Thoracic aorta (tissue), 2 donors: ENCODE results near the gene INSR. TPM values are rescaled to one million over a fixed set of nuclear protein-coding genes. Genes with fewer than 3 reads are reported as not detected.

ENCODE experiments used
- ATAC-seq: fragments of 150-250 bp; one replicate; pipeline ENCODE4 v1.8.0; 2017; ENCODE audit warnings: low read depth; ENCODE audit not compliant: insufficient number of reproducible peaks, low FRiP score
- DNase-seq: peaks from one replicate; pipeline ENCODE4 v3.0.0-alpha.2; 2020; ENCODE audit warnings: low spot score
- H3K27ac ChIP-seq, 2 donors: fragments of 200-600 bp; sonication (generic); 1 replicate in 1 of 2; 2 replicates in 1 of 2; pipeline ENCODE4 v1.5.1; 2016; ENCODE audit warnings: mild to moderate bottlenecking in 2 of 2, moderate library complexity in 2 of 2
- H3K27me3 ChIP-seq: fragments of 200-600 bp; sonication (generic); replicated peaks from 2 replicates; pipeline ENCODE4 v1.6.0; 2016; ENCODE audit warnings: mild to moderate bottlenecking; ENCODE audit not compliant: insufficient read depth
- H3K36me3 ChIP-seq: fragments of 200-600 bp; sonication (generic); one replicate; pipeline ENCODE4 v1.5.1; 2016
- H3K4me1 ChIP-seq, 2 donors: fragments of 200-600 bp; sonication (generic); 1 replicate in 1 of 2; 2 replicates in 1 of 2; pipeline versions ENCODE4 v1.5.1 to v1.6.0; 2016; ENCODE audit warnings: low read depth in 2 of 2, mild to moderate bottlenecking in 1 of 2; ENCODE audit not compliant: control insufficient read depth in 1 of 2
- H3K4me3 ChIP-seq: fragments of 200-600 bp; sonication (generic); 2 replicates; pipeline ENCODE4 v1.5.1; 2016; ENCODE audit warnings: mild to moderate bottlenecking
- H3K9me3 ChIP-seq: fragments of 200-600 bp; sonication (generic); 2 replicates; pipeline ENCODE4 v1.5.1; 2016
- CTCF ChIP-seq: fragments of 200-600 bp; sonication (generic); IDR thresholded peaks from one replicate; pipeline ENCODE4 v1.5.1; 2019; ENCODE audit warnings: antibody characterized with exemption
- total RNA-seq, 2 donors: library from RNA; depleted of rRNA; stranded (reverse); fragments of >200 nt; gene quantifications; one replicate each; pipeline versions ENCODE4 v1.1.0 to v1.2.3, GENCODE V29; 2016

The INSR gene
- total RNA-seq, 2 donors from 2014 or later, result 102 to 116 TPM

GRCh38 chr19:7224995-7225394, 69.2 kb downstream of the INSR start:
- no peak for TF ChIP-seq CTCF
- no peak for DNase-seq
- Histone ChIP-seq H3K27me3 (no peaks in the 10 kb centered on the region), H3K4me1 (peaks cover 7 to 25% of the 10 kb centered on the region in 2 donors), H3K9me3 (no peaks in the 10 kb centered on the region), H3K36me3 (no peaks in the 10 kb centered on the region), H3K4me3 (no peak overlapping the region), H3K27ac (peak overlapping the region in 1 of 2 donors; percentile 57)
- ATAC-seq, result no peak

- Histone ChIP-seq H3K4me1 (peaks cover 7 to 25% of the 10 kb centered on the region in 2 donors), H3K27me3 (no peaks in the 10 kb centered on the region), H3K4me3 (peak overlapping the region; percentile 55), H3K36me3 (no peaks in the 10 kb centered on the region), H3K27ac (peak overlapping the region in 1 of 2 donors; percentile 57), H3K9me3 (no peaks in the 10 kb centered on the region)
- no peak for TF ChIP-seq CTCF
- DNase-seq (no peak), ATAC-seq (no peak)
These were observed 70.0 kb downstream of the INSR start for GRCh38 chr19:7224209-7224686.

GRCh38 chr19:7223429-7223828, 70.8 kb downstream of the INSR start:
- ATAC-seq (no peak), DNase-seq (no peak)
- H3K36me3 ChIP-seq, result no peaks in the 10 kb centered on the region
- H3K4me1 ChIP-seq, result peaks cover 7 to 25% of the 10 kb centered on the region in 2 donors
- no peak for TF ChIP-seq CTCF
- peak overlapping the region in 1 of 2 donors; percentile 57 for H3K27ac ChIP-seq
- no peaks in the 10 kb centered on the region for H3K9me3 ChIP-seq
- H3K27me3 ChIP-seq, result no peaks in the 10 kb centered on the region
- H3K4me3 ChIP-seq, result no peak overlapping the region

GRCh38 chr19:7219056-7219455, 75.2 kb downstream of the INSR start:
- Histone ChIP-seq H3K36me3 (no peaks in the 10 kb centered on the region), H3K4me3 (no peak overlapping the region), H3K4me1 (peaks cover 0 to 14% of the 10 kb centered on the region in 2 donors), H3K27ac (no peak overlapping the region), H3K9me3 (no peaks in the 10 kb centered on the region), H3K27me3 (no peaks in the 10 kb centered on the region)
- ATAC-seq, result no peak
- DNase-seq, result no peak
- TF ChIP-seq CTCF, result no peak

- TF ChIP-seq CTCF, result no peak
These were observed 76.4 kb downstream of the INSR start for GRCh38 chr19:7217861-7218260.

More at GRCh38 chr19:7217861-7218260, 76.4 kb downstream of the INSR start:
- Histone ChIP-seq H3K4me3 (no peak overlapping the region), H3K27ac (no peak overlapping the region), H3K36me3 (no peaks in the 10 kb centered on the region), H3K27me3 (no peaks in the 10 kb centered on the region), H3K4me1 (peaks cover 3 to 24% of the 10 kb centered on the region in 2 donors), H3K9me3 (no peaks in the 10 kb centered on the region)
- ATAC-seq, result no peak
- DNase-seq, result no peak
